ENCODE results near the gene FANCM.
A peak's percentile ranks its signal among the peaks of the same experiment; 100 is the strongest.
"Not testable (repeated sequence)": the region's sequence is repeated elsewhere in the genome, so short reads cannot be mapped to it uniquely, and the experiment has no call there.

The FANCM gene

GRCh38 chr14:45135659-45136395 lies at the start of gene FANCM:
Gene FANCM, plus strand, starts transcription at chr14:45135930. Its CDS starts 102 bp downstream, at chr14:45136032.
- DNase-seq: peak; percentile 83 to 89

- no peak for DNase-seq
Measured at GRCh38 chr14:45089813-45090212, 45.9 kb upstream of the FANCM start.

- no peak for DNase-seq
Measured at GRCh38 chr14:45091710-45092109, 44.0 kb upstream of the FANCM start.

GRCh38 chr14:45094275-45094674 lies 41.5 kb upstream of the FANCM start:
- DNase-seq: no peak

- no peak for DNase-seq
Measured at GRCh38 chr14:45095143-45095542, 40.6 kb upstream of the FANCM start.

GRCh38 chr14:45096218-45096617 lies 39.5 kb upstream of the FANCM start:
- DNase-seq: no peak

GRCh38 chr14:45103806-45104205 lies 31.9 kb upstream of the FANCM start:
- DNase-seq: no peak

- no peak for DNase-seq
Measured at GRCh38 chr14:45104561-45104960, 31.2 kb upstream of the FANCM start.

GRCh38 chr14:45112896-45113781 lies 22.6 kb upstream of the FANCM start:
- no peak for DNase-seq

- no peak for DNase-seq
Measured at GRCh38 chr14:45114327-45114726, 21.4 kb upstream of the FANCM start.

GRCh38 chr14:45118594-45118993 lies 17.1 kb upstream of the FANCM start:
- no peak for DNase-seq

- DNase-seq: no peak
Measured at GRCh38 chr14:45120096-45120495, 15.6 kb upstream of the FANCM start.

GRCh38 chr14:45123271-45123670 lies 12.5 kb upstream of the FANCM start:
- no peak for DNase-seq

- no peak for DNase-seq
Measured at GRCh38 chr14:45125754-45126153, 10.0 kb upstream of the FANCM start.

- DNase-seq: no peak
Measured at GRCh38 chr14:45128963-45129629, 6.6 kb upstream of the FANCM start.

- no peak for DNase-seq
Measured at GRCh38 chr14:45133683-45134050, 2.1 kb upstream of the FANCM start.

GRCh38 chr14:45134051-45134958 lies 1.4 kb upstream of the FANCM start, which contains the start of gene FKBP3:
Gene FKBP3, minus strand, starts transcription at chr14:45134481. Its CDS starts 25 bp downstream, at chr14:45134456.
- DNase-seq: peak; percentile 94 to 95

- DNase-seq: no peak
Measured at GRCh38 chr14:45135156-45135555, 574 bp upstream of the FANCM start.

- DNase-seq: no peak
Measured at GRCh38 chr14:45136399-45136798, 669 bp downstream of the FANCM start.

- DNase-seq: no peak
Measured at GRCh38 chr14:45140661-45141187, 5.0 kb downstream of the FANCM start.

GRCh38 chr14:45142083-45142482 lies 6.4 kb downstream of the FANCM start:
- not testable (repeated sequence) for DNase-seq

GRCh38 chr14:45144658-45145057 lies 8.9 kb downstream of the FANCM start:
- no peak for DNase-seq

Measured in activated CD4-positive, alpha-beta T cell treated with anti-CD3 and anti-CD28 coated beads, Interleukin-2, amount 50 U/mL, for 48 hours (primary cell).